ENCODE data around the gene KRTAP10-11.
"Not testable (repeated sequence)": the region's sequence is repeated elsewhere in the genome, so short reads cannot be mapped to it uniquely, and the experiment has no call there.

DNA sequence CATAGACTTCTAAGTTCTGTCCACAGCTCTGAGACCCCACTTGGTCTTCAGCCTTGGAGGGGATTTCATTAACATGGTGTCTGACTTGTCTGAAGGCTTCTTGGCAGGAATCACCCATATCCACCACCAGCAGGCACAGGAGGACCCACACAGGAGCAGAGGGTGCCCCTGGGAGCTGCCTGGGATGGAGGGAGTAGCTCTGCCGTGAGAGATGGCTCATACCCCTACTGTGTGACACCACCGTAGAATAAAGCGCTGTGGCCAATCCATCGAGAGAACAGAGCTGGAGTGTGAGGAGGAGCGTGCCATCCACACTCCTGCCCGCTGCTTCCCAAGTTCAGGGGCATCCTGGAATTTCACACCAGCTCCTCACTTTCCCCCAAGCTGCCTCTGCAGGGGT is 38.8 kb downstream of the KRTAP10-11 start:
- TF ChIP-seq, protein P1, sequence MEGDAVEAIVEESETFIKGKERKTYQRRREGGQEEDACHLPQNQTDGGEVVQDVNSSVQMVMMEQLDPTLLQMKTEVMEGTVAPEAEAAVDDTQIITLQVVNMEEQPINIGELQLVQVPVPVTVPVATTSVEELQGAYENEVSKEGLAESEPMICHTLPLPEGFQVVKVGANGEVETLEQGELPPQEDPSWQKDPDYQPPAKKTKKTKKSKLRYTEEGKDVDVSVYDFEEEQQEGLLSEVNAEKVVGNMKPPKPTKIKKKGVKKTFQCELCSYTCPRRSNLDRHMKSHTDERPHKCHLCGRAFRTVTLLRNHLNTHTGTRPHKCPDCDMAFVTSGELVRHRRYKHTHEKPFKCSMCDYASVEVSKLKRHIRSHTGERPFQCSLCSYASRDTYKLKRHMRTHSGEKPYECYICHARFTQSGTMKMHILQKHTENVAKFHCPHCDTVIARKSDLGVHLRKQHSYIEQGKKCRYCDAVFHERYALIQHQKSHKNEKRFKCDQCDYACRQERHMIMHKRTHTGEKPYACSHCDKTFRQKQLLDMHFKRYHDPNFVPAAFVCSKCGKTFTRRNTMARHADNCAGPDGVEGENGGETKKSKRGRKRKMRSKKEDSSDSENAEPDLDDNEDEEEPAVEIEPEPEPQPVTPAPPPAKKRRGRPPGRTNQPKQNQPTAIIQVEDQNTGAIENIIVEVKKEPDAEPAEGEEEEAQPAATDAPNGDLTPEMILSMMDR (IDR thresholded peaks at IDR 0.05; ENCODE audit: poor library complexity): not testable (repeated sequence)
- not testable (repeated sequence) for TF ChIP-seq EZH2 (IDR thresholded peaks at IDR 0.05; ENCODE audit: borderline replicate concordance); EZH2phosphoT487 (IDR thresholded peaks at IDR 0.05; ENCODE audit: low read depth, severe bottlenecking, unreplicated experiment)
